Left kidney (tissue), 2 donors: ENCODE measurements around the gene WNT9B. TPM values are rescaled to one million over a fixed set of nuclear protein-coding genes. Genes with fewer than 3 reads are reported as not detected.
"Not testable (repeated sequence)": the region's sequence is repeated elsewhere in the genome, so short reads cannot be mapped to it uniquely, and the experiment has no call there.

ENCODE experiments used
- DNase-seq: peaks from one replicate; pipeline ENCODE4 v3.0.0-alpha.2; 2013
- polyA plus RNA-seq: library from polyadenylated mRNA; unstranded; fragments of 120-200 nt; gene quantifications from one replicate; pipeline ENCODE4 v1.2.1, GENCODE V29; 2013; ENCODE audit not compliant: insufficient read length

Gene WNT9B
- polyA plus RNA-seq, 1 donor: 8.5 TPM

GRCh38 chr17:46820592-46821450 lies 30.6 kb upstream of the WNT9B start:
- DNase-seq: no peak

DNA sequence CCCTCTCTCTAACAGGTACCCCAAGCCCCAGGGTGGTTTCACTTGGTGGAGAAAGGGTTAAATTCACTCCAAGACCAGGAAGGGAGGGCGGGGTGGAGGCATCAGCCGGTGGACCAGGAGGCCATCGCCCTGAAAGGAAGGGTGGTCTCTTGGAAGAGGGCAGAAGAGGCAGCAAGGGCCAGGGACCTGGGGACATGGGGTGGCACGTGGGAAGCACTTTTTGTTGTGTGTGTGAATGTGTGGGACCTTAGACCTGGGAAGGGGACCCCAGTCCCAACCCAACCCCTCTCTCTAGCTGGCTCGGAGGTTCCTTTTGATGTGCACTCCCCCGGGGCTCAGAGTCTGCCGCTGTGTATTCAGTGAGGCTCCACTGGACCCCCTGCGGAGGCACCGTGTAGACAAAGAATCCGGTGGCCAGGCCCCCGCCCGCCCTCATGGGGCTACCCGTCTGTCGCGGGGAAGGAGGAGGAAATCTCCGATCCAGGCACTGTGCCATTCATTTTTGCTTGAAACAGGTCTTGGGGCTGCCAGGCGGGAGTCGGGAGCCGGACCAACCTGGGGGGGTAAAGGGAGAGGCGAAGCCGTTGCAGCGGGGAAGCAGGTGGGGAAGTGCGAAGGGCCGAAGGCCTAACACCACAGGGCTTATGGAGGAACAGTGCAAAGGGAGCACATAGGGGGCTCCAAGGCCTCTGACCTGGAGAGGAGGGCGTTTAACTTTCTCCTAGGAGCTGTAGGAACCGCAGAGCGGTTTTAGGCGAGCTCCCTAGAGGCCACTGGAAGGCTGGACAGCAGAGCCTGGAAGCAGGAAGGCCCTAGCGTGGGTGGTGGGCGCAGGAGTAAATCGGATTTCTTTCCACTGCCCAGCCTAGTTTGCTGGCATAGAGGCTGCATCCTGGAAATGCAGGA lies 29.6 kb upstream of the WNT9B start:
- no peak for DNase-seq

DNA sequence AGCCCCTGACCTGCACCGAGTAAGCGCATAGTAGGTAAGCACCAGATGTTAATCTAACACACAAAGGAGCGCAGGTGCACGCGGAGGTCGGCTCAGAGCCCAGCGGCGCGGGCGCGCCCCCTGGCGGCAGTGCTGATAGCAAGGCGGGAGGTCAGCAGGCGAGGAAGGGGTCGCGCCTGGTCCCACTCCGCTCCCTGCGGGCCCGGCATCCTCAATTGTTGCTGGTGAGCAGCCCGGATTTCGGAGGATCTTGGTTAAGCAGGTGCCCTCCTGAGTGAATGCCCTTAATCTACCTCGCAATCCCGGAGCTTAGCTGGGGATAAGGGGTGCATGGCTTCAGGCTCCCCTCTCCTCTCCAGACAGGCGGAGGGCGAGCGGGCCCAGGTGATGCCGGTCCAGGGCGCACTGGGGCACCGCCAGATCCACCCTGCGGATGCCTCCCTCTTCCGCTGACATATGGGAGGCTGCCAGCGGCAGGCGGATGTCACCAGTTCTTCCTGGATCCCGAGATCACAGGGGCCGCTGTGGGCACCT lies 28.9 kb upstream of the WNT9B start:
- no peak for DNase-seq

GRCh38 chr17:46823657-46824056 lies 27.7 kb upstream of the WNT9B start:
- DNase-seq: no peak

- no peak for DNase-seq
These were observed 25.3 kb upstream of the WNT9B start for GRCh38 chr17:46826116-46826515.

- no peak for DNase-seq
These were observed 24.1 kb upstream of the WNT9B start for GRCh38 chr17:46827274-46827673.

GRCh38 chr17:46831573-46832330 lies 19.6 kb upstream of the WNT9B start:
- no peak for DNase-seq

- DNase-seq: no peak
These were observed 19.0 kb upstream of the WNT9B start for GRCh38 chr17:46832331-46832821.

- no peak for DNase-seq
These were observed 18.2 kb upstream of the WNT9B start for GRCh38 chr17:46832945-46833839.

DNA sequence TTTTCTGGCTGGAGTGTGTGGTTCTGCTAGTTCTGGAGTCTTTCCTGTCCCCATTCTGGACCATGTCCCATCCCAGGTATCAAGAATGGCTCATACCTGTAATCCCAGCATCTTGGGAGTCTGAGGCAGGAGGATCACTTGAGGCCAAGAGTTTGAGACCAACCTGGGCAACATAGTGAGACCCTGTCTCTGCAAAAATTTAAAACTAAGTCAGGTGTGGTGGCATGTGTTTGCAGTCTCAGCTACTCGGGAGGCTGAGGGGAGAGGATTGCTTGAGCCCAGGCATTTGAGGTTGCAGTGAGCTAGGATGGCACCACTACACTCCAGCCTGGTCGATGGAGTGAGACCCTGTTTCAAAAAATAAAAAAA lies 17.6 kb upstream of the WNT9B start:
- DNase-seq: no peak

DNA sequence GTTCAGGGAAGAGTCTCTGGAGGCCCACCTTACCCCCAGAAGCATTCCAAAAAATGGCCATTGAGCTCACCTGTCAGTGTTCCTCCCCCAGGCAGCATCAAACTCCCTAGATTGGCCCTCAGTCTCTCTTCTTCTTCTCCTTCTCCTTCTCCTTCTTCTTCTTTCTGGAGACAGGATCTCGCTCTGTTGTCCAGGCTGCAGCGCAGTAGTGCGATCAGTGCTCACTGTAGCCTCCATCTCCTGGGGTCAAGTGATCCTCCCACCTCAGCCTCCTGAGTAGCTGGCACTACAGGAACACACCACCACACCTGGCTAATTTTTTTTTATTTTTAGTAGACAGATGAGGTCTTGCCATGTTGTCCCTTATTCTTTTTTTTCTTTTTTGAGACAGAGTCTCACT lies 16.5 kb upstream of the WNT9B start:
- no peak for DNase-seq

DNA sequence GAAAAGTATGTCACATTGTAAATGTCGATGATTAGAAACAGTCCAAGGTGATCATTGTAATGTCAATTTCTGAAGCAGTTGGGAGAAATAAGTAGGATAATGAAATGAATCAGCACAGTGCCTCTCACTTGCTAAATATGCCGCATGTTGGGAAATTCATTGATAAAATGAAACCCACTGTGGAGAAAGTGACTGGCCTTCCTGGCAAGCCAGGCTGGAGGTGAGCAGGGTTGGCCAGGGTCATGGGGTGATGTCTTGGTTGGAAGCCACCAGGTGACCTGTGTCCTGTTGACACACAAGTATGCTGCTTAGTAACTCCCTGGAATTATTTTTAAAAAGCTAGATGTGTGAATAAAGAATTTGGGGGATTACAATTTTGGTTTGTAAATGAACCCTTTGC lies 14.9 kb upstream of the WNT9B start:
- no peak for DNase-seq

DNA sequence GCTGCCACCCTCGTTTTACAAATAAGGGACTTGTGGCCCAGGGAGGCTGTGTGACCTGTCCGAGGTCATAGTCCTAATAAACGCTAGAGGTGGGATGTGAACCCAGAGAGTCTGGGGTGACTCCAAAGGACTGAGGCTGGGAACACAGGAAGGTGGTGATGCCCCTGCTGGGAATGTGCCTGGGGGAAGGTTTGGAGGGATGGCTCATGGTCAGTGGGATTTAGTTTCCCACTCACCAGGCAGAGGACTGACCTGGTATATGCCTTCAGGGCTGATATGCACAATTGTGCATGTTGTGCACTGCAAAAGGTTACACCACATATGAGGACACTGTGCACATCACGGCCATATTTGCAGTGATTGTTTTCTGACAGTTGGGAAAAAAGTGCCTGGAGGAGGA lies 13.9 kb upstream of the WNT9B start:
- no peak for DNase-seq

GRCh38 chr17:46839211-46839610 lies 12.2 kb upstream of the WNT9B start:
- no peak for DNase-seq

DNA sequence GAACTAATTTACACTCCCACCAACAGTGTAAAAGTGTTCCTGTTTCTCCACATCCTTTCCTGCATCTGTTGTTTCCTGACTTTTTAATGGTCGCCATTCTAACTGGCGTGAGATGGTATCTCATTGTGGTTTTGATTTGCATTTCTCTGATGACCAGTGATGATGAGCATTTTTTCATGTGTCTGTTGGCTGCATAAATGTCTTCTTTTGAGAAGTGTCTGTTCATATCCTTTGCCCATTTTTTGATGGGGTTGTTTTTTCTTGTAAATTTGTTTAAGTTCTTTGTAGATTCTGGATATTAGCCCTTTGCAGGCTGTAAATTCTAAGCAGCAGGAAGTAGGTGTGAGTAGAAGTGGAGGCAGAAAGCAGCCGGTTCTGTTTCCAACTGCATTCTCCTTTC lies 10.8 kb upstream of the WNT9B start:
- not testable (repeated sequence) for DNase-seq

DNA sequence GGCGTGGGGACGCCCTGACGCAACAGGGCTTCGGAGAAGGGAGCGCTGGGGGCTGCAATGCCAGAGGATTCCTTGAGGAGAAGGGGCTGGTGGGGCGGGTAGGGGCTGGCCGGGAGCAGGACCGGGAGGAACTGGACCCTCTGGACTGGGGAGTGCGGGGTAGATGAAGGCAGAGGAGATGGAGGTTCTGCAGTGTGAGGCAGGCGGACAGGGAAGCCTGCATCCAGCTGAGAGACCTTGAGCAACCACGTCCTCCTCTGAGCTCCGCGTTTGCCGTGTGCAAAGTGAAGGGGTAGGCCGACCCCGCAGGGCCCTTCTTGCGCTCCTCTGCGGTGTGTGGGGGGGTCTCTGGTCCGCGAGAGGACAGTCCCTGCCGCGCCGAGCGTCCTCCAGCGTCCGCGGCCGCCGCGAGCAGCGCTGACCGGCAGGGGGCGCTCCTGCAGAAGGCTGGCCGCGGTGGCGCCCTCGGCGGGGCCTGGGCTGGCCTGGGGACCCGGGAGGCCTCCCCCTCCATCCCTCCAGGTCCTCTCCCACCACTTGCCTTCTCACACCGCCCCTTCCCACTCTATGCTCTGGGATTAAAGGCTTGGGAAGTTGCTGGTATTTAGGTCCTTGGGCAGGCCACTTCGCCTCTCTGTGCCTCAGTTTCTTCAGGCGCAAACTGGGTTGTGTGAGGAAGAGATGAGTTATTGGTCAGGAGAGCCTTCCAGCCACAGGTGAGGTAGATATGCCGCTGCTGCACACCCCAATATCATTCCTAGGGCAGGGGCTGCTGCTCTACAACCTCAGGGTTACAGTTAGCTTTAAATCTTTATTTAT lies 9.6 kb upstream of the WNT9B start:
- no peak for DNase-seq

- DNase-seq: no peak
These were observed 8.5 kb upstream of the WNT9B start for GRCh38 chr17:46842835-46843234.

DNA sequence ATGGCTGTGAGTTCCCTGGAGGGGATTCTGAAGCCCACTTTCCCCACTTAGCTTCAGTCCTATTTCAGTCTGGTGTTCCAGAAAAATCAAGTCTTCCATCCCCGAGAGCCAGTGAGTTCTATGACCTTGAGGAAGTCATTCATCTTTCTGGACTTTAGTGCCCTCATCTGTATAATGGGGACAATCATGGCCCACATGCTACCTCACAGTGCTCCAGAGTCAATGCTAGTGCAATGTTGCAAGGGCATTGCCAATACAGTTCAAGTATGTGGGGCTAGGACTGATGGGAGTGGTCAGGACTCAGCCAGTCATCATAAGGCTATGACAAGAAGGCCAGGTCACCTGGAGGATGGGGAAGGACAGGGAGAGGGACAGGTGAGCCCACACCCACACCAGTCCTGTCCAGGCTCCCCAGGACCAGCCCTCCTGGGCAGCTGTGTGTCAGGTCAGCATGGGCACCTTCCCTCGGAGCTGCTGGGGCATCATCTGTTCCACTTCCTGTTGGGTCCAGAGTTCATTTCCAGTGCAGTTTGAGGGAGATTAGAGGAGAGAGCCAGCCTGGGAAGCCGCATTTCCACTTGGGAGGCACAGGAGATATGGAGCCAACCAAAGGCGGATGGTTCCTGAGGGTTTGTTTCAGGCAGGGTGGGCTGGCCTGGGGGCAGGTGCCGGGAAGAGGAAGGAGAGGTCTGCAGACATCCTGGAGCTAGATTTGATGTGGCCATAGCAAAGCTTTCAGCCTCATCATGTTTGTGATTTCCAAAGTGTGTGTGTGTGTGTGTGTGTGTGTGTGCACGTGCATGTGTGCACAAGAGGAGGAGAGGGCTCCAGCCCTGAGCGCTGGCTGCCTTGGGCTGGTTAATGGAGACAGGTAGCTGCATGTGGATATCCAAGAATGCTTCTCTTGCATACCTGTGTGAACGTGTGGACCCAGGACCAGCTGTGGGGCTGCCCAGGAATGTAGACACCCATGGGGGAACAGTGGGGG lies 3.9 kb upstream of the WNT9B start:
- DNase-seq: no peak

DNA sequence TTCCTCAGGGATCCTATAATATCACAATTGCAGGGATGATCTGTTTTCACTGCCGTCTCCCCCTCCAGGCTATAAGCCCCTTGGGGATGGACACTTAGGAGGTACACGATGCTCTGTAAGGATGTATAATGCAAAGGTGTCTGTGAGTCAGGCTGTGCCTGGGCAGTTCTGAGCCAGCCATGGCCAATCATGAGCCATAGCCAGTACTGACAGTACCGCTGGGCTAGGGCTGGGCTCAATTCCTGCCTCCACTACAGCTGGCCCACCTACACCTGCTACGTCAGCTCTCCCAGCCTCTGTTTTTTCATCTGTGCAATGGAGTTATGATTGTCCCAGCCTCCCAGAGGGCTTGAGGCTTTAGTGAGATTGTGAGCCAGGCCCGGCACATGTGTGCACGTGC lies 2.8 kb upstream of the WNT9B start:
- no peak for DNase-seq
